ENCODE data around the gene ABTB2. TPM values are rescaled to one million over a fixed set of nuclear protein-coding genes. Genes with fewer than 3 reads are reported as not detected.
A peak's percentile ranks its signal among the peaks of the same experiment; 100 is the strongest.
"Not testable (repeated sequence)": the region's sequence is repeated elsewhere in the genome, so short reads cannot be mapped to it uniquely, and the experiment has no call there.

The ABTB2 gene
- total and polyA plus RNA-seq, 3 experiments from 2014 or later: 0.05 to 5.5 (median 5.4) TPM

DNA sequence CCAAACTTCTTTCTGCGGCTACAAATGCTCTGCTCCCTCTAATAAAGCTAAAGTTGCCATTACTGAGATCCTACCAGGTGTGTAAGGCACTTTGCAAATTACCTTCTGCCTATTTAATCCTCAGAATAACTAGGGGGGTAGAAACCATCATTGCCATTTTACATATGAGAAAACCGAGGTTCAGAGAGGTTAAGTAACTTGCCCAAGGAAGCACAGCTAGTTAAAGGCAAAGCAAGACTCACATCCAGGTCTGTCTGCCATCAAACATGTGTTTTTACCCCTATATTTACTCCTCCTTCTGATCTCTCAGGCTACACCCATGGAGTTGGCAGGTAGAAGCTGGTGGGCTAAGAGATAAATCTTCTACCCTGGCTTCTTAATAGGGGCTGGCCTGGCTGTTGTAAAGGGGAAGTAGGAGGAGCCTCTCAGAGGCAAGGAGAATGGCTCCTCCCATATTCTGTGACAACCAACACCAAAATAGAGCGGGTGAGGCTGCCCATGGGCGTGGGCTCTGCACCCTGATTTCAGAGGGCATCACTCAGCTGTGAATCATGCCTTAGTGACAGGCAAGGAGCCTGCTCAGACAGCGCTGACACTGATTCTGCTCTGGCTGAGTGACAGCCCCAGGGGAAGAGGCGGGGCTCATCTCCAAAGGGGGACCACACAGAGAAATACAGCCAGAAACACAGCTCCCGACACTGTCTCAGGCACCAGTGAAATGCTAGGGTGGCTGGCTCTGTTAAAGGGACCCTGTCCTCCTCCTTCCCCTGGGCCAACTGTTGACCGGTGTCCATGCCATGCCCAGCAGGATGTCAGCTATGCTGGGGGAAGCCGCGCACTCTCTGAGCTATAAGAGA, 106.8 kb downstream of the ABTB2 start:
- Mint-ChIP-seq H3K9me3 (no peaks in the 10 kb centered on the region), H3K4me1 (peaks cover 46 to 55% (median 47%) of the 10 kb centered on the region in 3 donors)
- peak overlapping the region; percentile 46 for H3K4me3 ChIP-seq (ENCODE audit: low read length)

DNA sequence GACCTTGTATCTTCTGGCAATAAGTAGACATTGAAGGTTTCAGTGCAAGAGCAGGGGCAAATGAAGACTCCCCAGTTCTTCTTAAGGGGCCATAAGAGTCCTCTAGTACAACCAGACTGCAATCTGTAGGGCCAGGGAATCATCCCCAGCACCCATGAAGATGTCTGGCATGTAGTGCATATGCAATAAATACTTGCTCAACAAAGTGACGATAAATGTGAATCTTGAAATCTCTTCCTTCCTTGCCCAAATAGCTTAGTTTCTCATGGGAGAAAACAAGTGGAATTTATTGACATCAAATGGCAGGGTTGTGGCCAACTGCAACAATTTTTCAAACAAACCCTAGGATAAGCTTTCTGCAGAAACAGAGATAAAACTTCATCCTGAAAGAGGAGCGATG, 107.6 kb downstream of the ABTB2 start:
- ChIA-PET CTCF (interaction anchor here (1.0 to 1.9 kb wide), 5 partner anchors 9 to 76 kb away, joined by 3 to 10 read pairs (median 3); no protein-coding TSS in a partner anchor), POLR2A (interaction anchor here (1.1 to 2.0 kb wide), 2 partner anchors 108 to 475 kb away, joined by 3 to 5 read pairs; partner anchors contain the start of genes ABTB2 and FBXO3)
- H3K27ac Mint-ChIP-seq: no peak overlapping the region
- no peaks in the 10 kb centered on the region for H3K9me3 Mint-ChIP-seq
- DNase-seq: no peak
- H3K9me3 ChIP-seq (ENCODE audit: low read length): no peaks in the 10 kb centered on the region
- H3K4me1 ChIP-seq (ENCODE audit: insufficient read depth, low read length): peaks cover 50% of the 10 kb centered on the region
- H3K36me3 Mint-ChIP-seq: no peaks in the 10 kb centered on the region
- H3K4me3 Mint-ChIP-seq: peak overlapping the region in 4 of 7 donors; percentile 8 to 42 (median 20)
- H3K4me3 ChIP-seq (ENCODE audit: low read length): no peak overlapping the region
- peaks cover 46 to 62% (median 48%) of the 10 kb centered on the region in 3 donors for H3K4me1 Mint-ChIP-seq
- H3K36me3 ChIP-seq (ENCODE audit: insufficient read depth, low read length): no peaks in the 10 kb centered on the region
- H3K27ac ChIP-seq (ENCODE audit: low read depth, low read length): no peak overlapping the region
- H3K27me3 Mint-ChIP-seq: peaks cover 4 to 21% of the 10 kb centered on the region in 2 donors
- no peaks in the 10 kb centered on the region for H3K27me3 ChIP-seq (ENCODE audit: insufficient read depth, low read length, poor library complexity, severe bottlenecking)

More for the DNA sequence above, 106.8 kb downstream of the ABTB2 start:
- Histone ChIP-seq H3K36me3 (ENCODE audit: insufficient read depth, low read length) (no peaks in the 10 kb centered on the region), H3K9me3 (ENCODE audit: low read length) (no peaks in the 10 kb centered on the region), H3K4me1 (ENCODE audit: insufficient read depth, low read length) (peaks cover 50% of the 10 kb centered on the region), H3K27ac (ENCODE audit: low read depth, low read length) (no peak overlapping the region), H3K27me3 (ENCODE audit: insufficient read depth, low read length, poor library complexity, severe bottlenecking) (no peaks in the 10 kb centered on the region)
- ChIA-PET POLR2A (interaction anchor here (1.1 to 2.0 kb wide), 2 partner anchors 107 to 476 kb away, joined by 3 to 5 read pairs; partner anchors contain the start of genes ABTB2 and FBXO3), CTCF (interaction anchor here (1.0 to 1.9 kb wide), 4 partner anchors 10 to 107 kb away, joined by 3 to 6 read pairs (median 4); partner anchors contain the start of gene ABTB2)
- Mint-ChIP-seq H3K27me3 (peaks cover 4 to 21% of the 10 kb centered on the region in 2 donors), H3K36me3 (no peaks in the 10 kb centered on the region), H3K4me3 (peak overlapping the region; percentile 1 to 69 (median 56)), H3K27ac (peak overlapping the region in 7 of 8 donors; percentile 14 to 61 (median 32))
- DNase-seq: peak; percentile 55 to 86 (median 66)

DNA sequence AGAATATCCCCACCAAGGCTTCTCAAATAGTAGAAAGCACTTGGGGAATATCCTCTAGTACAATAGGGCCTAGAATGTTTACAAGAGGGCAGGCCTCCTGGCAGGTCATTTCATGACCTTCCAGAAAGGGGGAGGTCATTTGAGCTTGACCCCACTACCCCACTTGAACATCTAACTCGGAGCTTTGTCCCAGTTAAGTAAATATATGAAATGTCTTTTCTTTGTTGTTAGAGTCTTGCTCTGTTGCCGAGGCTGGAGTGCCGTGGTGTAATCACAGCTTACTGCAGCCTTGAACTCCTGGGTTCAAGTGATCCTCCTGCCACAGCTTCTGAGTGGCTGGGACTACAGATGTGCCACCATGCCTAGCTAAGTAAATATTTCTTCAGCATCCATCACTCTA, 108.4 kb downstream of the ABTB2 start:
- no peaks in the 10 kb centered on the region for H3K9me3 Mint-ChIP-seq
- H3K4me1 ChIP-seq (ENCODE audit: insufficient read depth, low read length): peaks cover 50% of the 10 kb centered on the region
- no peak overlapping the region for H3K27ac ChIP-seq (ENCODE audit: low read depth, low read length)
- H3K36me3 ChIP-seq (ENCODE audit: insufficient read depth, low read length): no peaks in the 10 kb centered on the region
- H3K9me3 ChIP-seq (ENCODE audit: low read length): no peaks in the 10 kb centered on the region
- peaks cover 46 to 69% (median 54%) of the 10 kb centered on the region in 3 donors for H3K4me1 Mint-ChIP-seq
- ChIA-PET POLR2A (no interaction called here), CTCF (interaction anchor here (1.3 to 1.6 kb wide), 2 partner anchors 17 to 75 kb away, joined by 3 to 10 read pairs; no protein-coding TSS in a partner anchor)
- DNase-seq: no peak
- H3K4me3 ChIP-seq (ENCODE audit: low read length): no peak overlapping the region
- H3K36me3 Mint-ChIP-seq: no peaks in the 10 kb centered on the region
- H3K27me3 ChIP-seq (ENCODE audit: insufficient read depth, low read length, poor library complexity, severe bottlenecking): no peaks in the 10 kb centered on the region
- H3K27ac Mint-ChIP-seq: peak overlapping the region in 2 of 8 donors; percentile 31 to 53
- H3K4me3 Mint-ChIP-seq: peak overlapping the region in 5 of 7 donors; percentile 29 to 77 (median 58)
- peaks cover 6 to 17% of the 10 kb centered on the region in 2 donors for H3K27me3 Mint-ChIP-seq

DNA sequence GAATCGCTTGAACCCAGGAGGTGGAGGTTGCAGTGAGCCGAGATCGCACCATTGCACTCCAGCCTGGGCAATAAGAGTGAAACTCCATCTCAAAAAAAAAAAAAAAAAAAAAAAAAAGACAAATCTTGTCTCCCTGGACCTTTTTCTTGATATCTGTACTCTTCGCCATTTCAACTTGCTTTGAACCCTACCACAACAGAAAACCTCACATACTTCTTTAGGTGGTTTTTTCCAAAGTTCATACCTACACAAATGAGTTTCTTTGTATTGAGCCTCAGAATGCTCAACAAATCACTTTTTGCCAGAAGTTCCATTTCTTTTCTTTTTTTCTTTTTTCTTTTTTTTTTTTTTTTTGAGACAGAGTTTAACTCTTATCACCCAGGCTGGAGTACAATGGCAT, 111.3 kb downstream of the ABTB2 start:
- DNase-seq; H3K36me3 ChIP-seq (ENCODE audit: insufficient read depth, low read length); H3K27ac Mint-ChIP-seq; H3K9me3 ChIP-seq (ENCODE audit: low read length); H3K27me3 Mint-ChIP-seq; H3K4me3 Mint-ChIP-seq; H3K36me3 Mint-ChIP-seq; H3K9me3 Mint-ChIP-seq; POLR2A ChIA-PET; H3K27me3 ChIP-seq (ENCODE audit: insufficient read depth, low read length, poor library complexity, severe bottlenecking); H3K27ac ChIP-seq (ENCODE audit: low read depth, low read length); H3K4me3 ChIP-seq (ENCODE audit: low read length): not testable (repeated sequence)
- H3K4me1 ChIP-seq (ENCODE audit: insufficient read depth, low read length): peaks cover 44% of the 10 kb centered on the region
- CTCF ChIA-PET: interaction anchor here (1.9 kb wide), 1 partner anchor 12 kb away, joined by 5 read pairs; no protein-coding TSS in a partner anchor
- peaks cover 43 to 68% (median 57%) of the 10 kb centered on the region in 3 donors for H3K4me1 Mint-ChIP-seq

DNA sequence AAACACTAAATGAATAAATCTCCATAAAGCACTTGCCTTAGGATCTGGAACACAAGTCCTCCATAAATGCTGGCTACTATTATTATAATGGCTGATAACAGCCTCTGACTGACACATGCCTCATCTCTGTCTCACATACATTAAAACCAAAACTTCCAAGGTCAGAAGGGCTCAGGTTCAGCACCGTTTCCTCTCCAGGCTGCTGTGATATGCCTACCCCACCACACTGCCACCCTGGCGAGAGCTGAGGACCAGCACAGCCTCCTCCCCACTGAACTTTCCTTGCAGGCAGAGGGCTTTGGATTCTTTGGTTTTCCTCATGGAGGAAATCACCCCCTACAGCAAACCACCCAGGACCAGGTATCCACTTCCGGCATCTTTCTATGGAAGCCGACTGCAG, 112.8 kb downstream of the ABTB2 start:
- Histone ChIP-seq H3K36me3 (ENCODE audit: insufficient read depth, low read length) (no peaks in the 10 kb centered on the region), H3K27me3 (ENCODE audit: insufficient read depth, low read length, poor library complexity, severe bottlenecking) (no peaks in the 10 kb centered on the region), H3K4me1 (ENCODE audit: insufficient read depth, low read length) (peaks cover 29% of the 10 kb centered on the region), H3K27ac (ENCODE audit: low read depth, low read length) (no peak overlapping the region), H3K9me3 (ENCODE audit: low read length) (no peaks in the 10 kb centered on the region), H3K4me3 (ENCODE audit: low read length) (no peak overlapping the region)
- DNase-seq: no peak
- Mint-ChIP-seq H3K4me1 (peaks cover 29 to 53% (median 42%) of the 10 kb centered on the region in 3 donors), H3K4me3 (no peak overlapping the region), H3K9me3 (no peaks in the 10 kb centered on the region), H3K27me3 (peaks cover 1 to 3% of the 10 kb centered on the region in 2 donors), H3K36me3 (no peaks in the 10 kb centered on the region), H3K27ac (peak overlapping the region in 2 of 8 donors; percentile 7 to 74)
- ChIA-PET CTCF (no interaction called here), POLR2A (no interaction called here)

DNA sequence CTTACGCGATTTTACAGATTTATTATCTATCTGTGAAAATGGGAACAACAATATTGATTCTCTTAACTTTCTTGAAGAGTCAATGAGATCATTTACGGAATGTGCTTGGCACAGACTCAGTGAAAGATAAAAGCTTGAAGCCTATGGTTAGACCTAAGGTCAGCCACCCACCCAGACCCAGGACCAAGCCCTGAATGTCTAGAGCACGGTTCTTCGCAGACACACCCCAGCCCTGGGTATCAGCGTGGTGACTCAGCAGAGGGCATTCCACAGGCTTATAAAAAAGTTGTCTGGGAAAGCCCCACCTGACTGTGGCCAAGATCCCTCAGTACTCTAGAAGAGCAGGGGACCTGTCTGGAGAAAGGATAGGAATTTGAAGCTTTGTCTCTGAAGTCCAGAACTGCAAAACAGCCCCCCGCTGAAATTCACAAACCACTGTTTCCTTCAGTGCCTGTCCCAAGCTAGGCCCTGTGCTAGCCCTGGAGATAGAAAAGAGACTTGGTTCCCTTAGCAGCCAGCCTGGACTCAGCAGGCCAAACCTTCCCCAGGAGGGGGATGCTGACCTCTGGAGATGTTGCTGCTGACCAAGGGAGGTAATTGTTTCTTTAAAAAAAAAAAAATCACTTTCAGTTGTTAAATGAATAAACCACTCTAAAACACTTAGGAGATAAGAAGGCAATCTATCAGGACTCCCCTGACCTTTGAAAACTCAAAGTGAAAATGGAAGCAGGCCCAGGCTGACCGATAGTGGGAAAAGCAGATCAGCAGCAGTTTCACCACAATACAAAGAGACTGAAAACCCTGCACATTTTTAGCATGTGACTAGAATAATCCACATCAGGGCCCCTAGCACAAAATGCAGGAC, 114.0 kb downstream of the ABTB2 start:
- H3K4me1 Mint-ChIP-seq: peaks cover 17 to 41% (median 30%) of the 10 kb centered on the region in 3 donors
- Histone ChIP-seq H3K27ac (ENCODE audit: low read depth, low read length) (no peak overlapping the region), H3K4me3 (ENCODE audit: low read length) (no peak overlapping the region), H3K27me3 (ENCODE audit: insufficient read depth, low read length, poor library complexity, severe bottlenecking) (no peaks in the 10 kb centered on the region), H3K36me3 (ENCODE audit: insufficient read depth, low read length) (no peaks in the 10 kb centered on the region), H3K9me3 (ENCODE audit: low read length) (no peaks in the 10 kb centered on the region), H3K4me1 (ENCODE audit: insufficient read depth, low read length) (peaks cover 17% of the 10 kb centered on the region)
- no peak for DNase-seq
- H3K27me3 Mint-ChIP-seq: peaks cover 0 to 1% of the 10 kb centered on the region in 2 donors
- H3K27ac Mint-ChIP-seq: peak overlapping the region in 1 of 8 donors; percentile 77
- ChIA-PET POLR2A (no interaction called here), CTCF (interaction anchor here (2.5 kb wide), 1 partner anchor 69 kb away, joined by 5 read pairs; no protein-coding TSS in a partner anchor)
- H3K36me3 Mint-ChIP-seq: no peaks in the 10 kb centered on the region
- H3K4me3 Mint-ChIP-seq: no peak overlapping the region
- H3K9me3 Mint-ChIP-seq: no peaks in the 10 kb centered on the region

DNA sequence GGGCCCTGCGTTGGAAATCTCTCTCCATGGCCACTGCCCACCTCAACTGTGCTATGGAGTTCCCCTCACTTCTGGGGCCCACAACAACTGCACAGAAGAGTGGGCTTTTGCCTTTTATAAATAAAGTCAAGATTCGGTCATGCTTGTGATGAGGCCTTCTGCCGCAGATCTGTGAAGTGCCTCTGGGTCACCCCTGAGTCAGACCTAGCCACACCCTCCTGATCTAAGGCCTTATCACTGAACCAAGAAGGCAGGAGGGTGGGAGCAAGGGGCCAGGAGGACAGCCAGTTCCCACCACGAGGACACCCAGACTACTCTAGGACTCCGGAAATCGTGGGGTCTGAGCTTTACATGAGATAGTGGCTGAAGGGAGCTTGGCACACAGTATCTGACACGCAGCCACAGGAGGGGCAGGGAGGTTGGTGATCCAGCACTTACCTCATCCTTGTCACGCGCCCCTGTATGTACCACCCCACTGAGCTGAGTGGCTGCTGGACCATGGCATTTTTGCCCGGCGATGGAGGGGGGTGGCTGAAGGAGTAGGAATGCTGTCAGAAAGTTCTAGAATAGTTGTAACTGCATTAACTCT, 115.7 kb downstream of the ABTB2 start:
- H3K27me3 Mint-ChIP-seq: peaks cover 0 to 1% of the 10 kb centered on the region in 2 donors
- Histone ChIP-seq H3K4me1 (ENCODE audit: insufficient read depth, low read length) (peaks cover 2% of the 10 kb centered on the region), H3K9me3 (ENCODE audit: low read length) (no peaks in the 10 kb centered on the region), H3K4me3 (ENCODE audit: low read length) (no peak overlapping the region), H3K27ac (ENCODE audit: low read depth, low read length) (no peak overlapping the region), H3K27me3 (ENCODE audit: insufficient read depth, low read length, poor library complexity, severe bottlenecking) (no peaks in the 10 kb centered on the region), H3K36me3 (ENCODE audit: insufficient read depth, low read length) (no peaks in the 10 kb centered on the region)
- no peaks in the 10 kb centered on the region for H3K9me3 Mint-ChIP-seq
- peaks cover 2 to 25% (median 13%) of the 10 kb centered on the region in 3 donors for H3K4me1 Mint-ChIP-seq
- DNase-seq: no peak
- H3K36me3 Mint-ChIP-seq: no peaks in the 10 kb centered on the region
- ChIA-PET POLR2A (no interaction called here), CTCF (interaction anchor here (2.5 kb wide), 1 partner anchor 68 kb away, joined by 5 read pairs; no protein-coding TSS in a partner anchor)
- no peak overlapping the region for H3K27ac Mint-ChIP-seq
- no peak overlapping the region for H3K4me3 Mint-ChIP-seq

Measured in CD8-positive, alpha-beta memory T cell (primary cell).